Karpas-422 (cell line): ENCODE data around the gene SLC7A7. TPM values are rescaled to one million over a fixed set of nuclear protein-coding genes. Genes with fewer than 3 reads are reported as not detected.

ENCODE experiments used
- DNase-seq: peaks from one replicate; pipeline ENCODE4 v3.0.0-alpha.2; 2015
- H2AFZ ChIP-seq: fragments of 200-600 bp; sonication (generic); 2 replicates; pipeline ENCODE4 v1.6.1; 2014; ENCODE audit warnings: antibody characterized with exemption, low read length, mixed read lengths
- H3K27ac ChIP-seq: fragments of 200-600 bp; sonication (generic); 2 replicates; pipeline ENCODE4 v1.5.1; 2014; ENCODE audit warnings: mild to moderate bottlenecking, low read length, moderate library complexity
- H3K27me3 ChIP-seq: fragments of 200-600 bp; sonication (generic); 2 replicates; pipeline ENCODE4 v1.6.1; 2014; ENCODE audit warnings: low read length, mixed read lengths
- H3K36me3 ChIP-seq: fragments of 200-600 bp; sonication (generic); 2 replicates; pipeline ENCODE4 v1.6.1; 2014; ENCODE audit warnings: low read length, mixed read lengths; ENCODE audit not compliant: insufficient read depth
- H3K4me1 ChIP-seq: fragments of 200-600 bp; sonication (generic); 2 replicates; pipeline ENCODE4 v1.6.1; 2014; ENCODE audit warnings: mild to moderate bottlenecking, low read length, mixed read lengths
- H3K4me2 ChIP-seq: fragments of 200-600 bp; sonication (generic); 2 replicates; pipeline ENCODE4 v1.6.1; 2014; ENCODE audit warnings: low read length, low read depth, mild to moderate bottlenecking; ENCODE audit not compliant: poor library complexity, severe bottlenecking
- H3K4me3 ChIP-seq: fragments of 200-600 bp; sonication (generic); 2 replicates; pipeline ENCODE4 v1.5.1; 2014; ENCODE audit warnings: mild to moderate bottlenecking, antibody characterized with exemption, low read length, mixed read lengths
- H3K79me2 ChIP-seq: fragments of 200-600 bp; sonication (generic); 2 replicates; pipeline ENCODE4 v1.6.1; 2014; ENCODE audit warnings: mild to moderate bottlenecking, low read length, mixed read lengths
- H3K9ac ChIP-seq: fragments of 200-600 bp; sonication (generic); 2 replicates; pipeline ENCODE4 v1.6.0; 2014; ENCODE audit warnings: low read length
- H3K9me2 ChIP-seq: fragments of 200-600 bp; sonication (generic), shearing (Covaris generic); replicated peaks from 2 replicates; pipeline ENCODE4 v1.6.0; 2014; ENCODE audit warnings: mild to moderate bottlenecking, low read length, moderate library complexity; ENCODE audit not compliant: insufficient read depth
- H3K9me3 ChIP-seq: fragments of 300-700, 200-600 bp; sonication (generic); 2 replicates; pipeline ENCODE4 v1.6.1; 2014; ENCODE audit warnings: low read length, mixed read lengths
- H4K20me1 ChIP-seq: fragments of 200-600 bp; sonication (generic); 2 replicates; pipeline ENCODE4 v1.6.1; 2014; ENCODE audit warnings: mild to moderate bottlenecking, antibody characterized with exemption, low read length, low read depth; ENCODE audit not compliant: insufficient read depth
- total RNA-seq: library from RNA; depleted of rRNA; stranded (reverse); fragments of >200 nt; shearing (Covaris generic); gene quantifications from 2 replicates; pipeline ENCODE4 v1.2.3, GENCODE V29; 2014; ENCODE audit warnings: low replicate concordance

The SLC7A7 gene
- total RNA-seq, 1 experiment from 2014 or later: 3.5 TPM

DNA sequence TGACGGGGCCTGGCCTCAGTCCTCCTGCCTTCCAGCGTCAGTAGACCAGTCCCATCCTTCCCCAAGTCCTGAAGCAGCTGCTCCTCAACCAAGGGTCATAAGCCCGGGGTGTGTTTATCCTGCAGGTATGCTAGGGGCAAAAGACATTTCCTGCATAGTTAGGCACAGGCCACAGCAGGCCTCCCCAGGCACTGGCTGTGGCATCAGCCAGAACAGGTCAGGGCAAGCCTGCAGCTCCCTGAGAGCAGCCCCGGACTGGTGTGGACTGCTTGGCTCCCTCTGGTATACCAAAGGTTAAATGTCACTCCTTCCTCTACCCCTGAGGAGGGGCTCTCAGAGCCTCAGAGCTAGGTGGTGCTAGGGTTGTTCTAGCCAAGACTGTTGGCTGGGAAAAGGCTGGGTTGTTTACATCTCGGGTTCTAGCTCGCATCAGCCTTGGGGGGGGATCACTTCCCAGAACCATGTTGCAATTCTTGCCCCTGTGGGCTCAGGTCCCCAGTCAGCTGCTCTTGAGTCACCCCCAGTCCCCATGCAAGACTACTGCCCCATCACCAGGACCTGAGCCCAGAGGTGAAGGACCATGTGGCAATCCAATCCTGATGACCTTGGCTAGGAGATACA lies 24.0 kb upstream of the SLC7A7 start:
- no peaks in the 10 kb centered on the region for H3K4me1 ChIP-seq
- no peaks in the 10 kb centered on the region for H3K79me2 ChIP-seq
- H3K9ac ChIP-seq: no peak overlapping the region
- no peak overlapping the region for H2AFZ ChIP-seq
- no peaks in the 10 kb centered on the region for H3K9me3 ChIP-seq
- H4K20me1 ChIP-seq: no peaks in the 10 kb centered on the region
- H3K4me3 ChIP-seq: no peak overlapping the region
- no peak overlapping the region for H3K27ac ChIP-seq
- no peaks in the 10 kb centered on the region for H3K9me2 ChIP-seq
- no peak for DNase-seq
- no peaks in the 10 kb centered on the region for H3K27me3 ChIP-seq
- H3K36me3 ChIP-seq: peaks cover under 1% of the 10 kb centered on the region; the same call in 1 of the 2 replicates
- no peak overlapping the region for H3K4me2 ChIP-seq

DNA sequence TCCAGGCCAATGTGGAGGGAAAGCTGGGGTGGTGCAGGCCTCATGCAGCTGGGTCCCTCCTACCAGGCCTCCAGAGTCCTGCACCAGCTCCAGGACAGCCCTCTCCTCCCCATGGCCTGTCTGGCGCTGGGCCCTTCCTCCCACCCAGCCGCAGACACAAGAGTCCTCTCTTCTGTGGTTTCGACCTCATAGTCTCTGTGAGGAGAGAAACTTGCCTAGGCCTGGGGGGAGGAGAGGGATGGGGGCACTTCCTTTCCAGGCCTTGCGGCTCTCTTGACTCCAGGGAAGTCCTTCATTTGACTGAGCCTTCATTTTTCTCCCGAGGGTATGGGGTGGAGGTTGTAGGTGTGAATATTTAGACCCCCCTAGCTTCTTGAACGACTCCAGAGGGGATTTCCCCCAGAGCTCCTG lies 23.4 kb upstream of the SLC7A7 start:
- Histone ChIP-seq H3K27me3 (no peaks in the 10 kb centered on the region), H3K9ac (no peak overlapping the region), H4K20me1 (no peaks in the 10 kb centered on the region), H2AFZ (no peak overlapping the region), H3K27ac (no peak overlapping the region), H3K9me2 (no peaks in the 10 kb centered on the region), H3K79me2 (no peaks in the 10 kb centered on the region), H3K4me2 (no peak overlapping the region), H3K4me3 (no peak overlapping the region), H3K9me3 (no peaks in the 10 kb centered on the region), H3K36me3 (peaks cover 6% of the 10 kb centered on the region; the same call in 1 of the 2 replicates), H3K4me1 (no peaks in the 10 kb centered on the region)
- no peak for DNase-seq

DNA sequence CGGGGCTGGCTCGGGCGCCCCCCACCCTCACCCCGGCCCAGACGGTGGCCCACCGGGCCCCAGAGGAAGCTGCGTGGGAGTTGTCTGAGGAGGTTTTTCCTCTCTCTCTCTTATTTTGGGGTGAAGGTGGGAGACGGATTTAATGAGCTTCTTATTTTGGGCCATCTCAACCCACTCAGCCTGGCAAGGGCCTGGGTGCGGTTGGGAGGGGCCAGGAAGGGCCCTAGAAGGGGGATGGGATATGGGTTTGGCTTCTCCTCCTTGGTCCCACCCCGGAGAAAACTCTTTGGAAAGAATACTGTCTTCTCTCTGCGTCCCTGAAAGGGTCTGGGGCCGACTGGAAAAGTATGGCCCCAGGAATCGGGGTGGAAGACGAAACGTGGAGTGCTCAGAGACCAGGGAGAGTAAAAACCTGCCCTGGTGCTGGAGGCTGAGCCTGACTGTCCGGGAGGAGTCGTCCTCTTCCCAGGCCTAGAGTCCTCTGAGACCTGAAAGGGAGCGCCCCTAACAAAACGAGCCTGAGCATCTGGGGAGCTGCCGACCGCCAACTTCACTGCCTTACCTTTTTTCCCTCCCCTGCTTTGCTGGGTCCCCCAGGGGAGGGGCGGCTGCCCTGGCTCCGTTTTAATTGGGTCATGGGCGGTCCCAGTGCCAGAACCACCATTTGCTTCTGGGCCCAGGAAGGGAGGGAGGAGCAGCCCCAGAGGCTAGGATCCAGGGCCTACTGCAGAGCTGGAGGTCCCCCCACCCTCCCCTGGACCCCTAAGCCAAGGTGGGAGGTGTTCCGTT lies 22.7 kb upstream of the SLC7A7 start:
- Histone ChIP-seq H3K4me3 (no peak overlapping the region), H3K4me2 (no peak overlapping the region), H2AFZ (no peak overlapping the region)

DNA sequence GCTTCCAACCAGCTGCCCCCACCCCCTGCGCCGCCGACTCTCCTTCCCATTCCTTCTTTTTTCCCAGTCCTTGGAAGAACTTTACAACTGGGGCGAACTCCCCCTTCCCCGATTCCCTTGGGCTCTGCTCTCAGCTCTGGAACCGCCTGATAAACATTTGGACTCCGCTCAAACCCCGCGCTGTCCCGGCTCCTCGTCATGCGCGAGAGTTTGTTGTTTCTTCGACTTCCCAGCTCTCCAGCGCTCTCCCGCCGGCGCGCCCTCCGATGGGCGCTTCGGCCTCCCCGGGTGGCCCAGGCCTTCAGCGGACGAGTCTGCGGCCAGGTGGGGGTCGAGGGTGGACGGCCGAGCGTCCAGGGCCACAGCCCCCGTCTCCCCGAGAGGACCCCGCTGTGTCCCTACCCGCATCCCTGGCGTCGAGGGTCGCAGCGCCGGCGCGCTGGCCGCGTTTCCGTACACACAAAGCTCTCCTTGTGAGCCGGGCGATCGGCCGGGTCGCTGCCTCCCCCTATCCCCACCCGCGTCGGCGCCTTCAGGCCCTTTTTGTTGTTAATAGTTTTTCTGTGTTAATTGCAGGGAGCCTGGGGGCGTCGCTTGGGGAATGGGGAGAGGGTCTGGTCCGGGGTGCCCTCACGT lies 22.0 kb upstream of the SLC7A7 start:
- no peaks in the 10 kb centered on the region for H3K9me2 ChIP-seq
- DNase-seq: no peak
- no peak overlapping the region for H3K27ac ChIP-seq
- no peaks in the 10 kb centered on the region for H4K20me1 ChIP-seq
- no peak overlapping the region for H3K9ac ChIP-seq
- no peak overlapping the region for H3K4me3 ChIP-seq
- no peaks in the 10 kb centered on the region for H3K79me2 ChIP-seq
- no peaks in the 10 kb centered on the region for H3K4me1 ChIP-seq
- no peak overlapping the region for H3K4me2 ChIP-seq
- peaks cover 11% of the 10 kb centered on the region; the same call in 1 of the 2 replicates for H3K36me3 ChIP-seq
- H3K27me3 ChIP-seq: no peaks in the 10 kb centered on the region
- no peak overlapping the region for H2AFZ ChIP-seq
- no peaks in the 10 kb centered on the region for H3K9me3 ChIP-seq

More for the DNA sequence above, 22.7 kb upstream of the SLC7A7 start:
- H4K20me1 ChIP-seq: no peaks in the 10 kb centered on the region
- no peak overlapping the region for H3K9ac ChIP-seq
- no peaks in the 10 kb centered on the region for H3K79me2 ChIP-seq
- peaks cover 11% of the 10 kb centered on the region; the same call in 1 of the 2 replicates for H3K36me3 ChIP-seq
- no peaks in the 10 kb centered on the region for H3K27me3 ChIP-seq
- no peak overlapping the region for H3K27ac ChIP-seq
- no peaks in the 10 kb centered on the region for H3K9me2 ChIP-seq
- no peak for DNase-seq
- no peaks in the 10 kb centered on the region for H3K9me3 ChIP-seq
- no peaks in the 10 kb centered on the region for H3K4me1 ChIP-seq

DNA sequence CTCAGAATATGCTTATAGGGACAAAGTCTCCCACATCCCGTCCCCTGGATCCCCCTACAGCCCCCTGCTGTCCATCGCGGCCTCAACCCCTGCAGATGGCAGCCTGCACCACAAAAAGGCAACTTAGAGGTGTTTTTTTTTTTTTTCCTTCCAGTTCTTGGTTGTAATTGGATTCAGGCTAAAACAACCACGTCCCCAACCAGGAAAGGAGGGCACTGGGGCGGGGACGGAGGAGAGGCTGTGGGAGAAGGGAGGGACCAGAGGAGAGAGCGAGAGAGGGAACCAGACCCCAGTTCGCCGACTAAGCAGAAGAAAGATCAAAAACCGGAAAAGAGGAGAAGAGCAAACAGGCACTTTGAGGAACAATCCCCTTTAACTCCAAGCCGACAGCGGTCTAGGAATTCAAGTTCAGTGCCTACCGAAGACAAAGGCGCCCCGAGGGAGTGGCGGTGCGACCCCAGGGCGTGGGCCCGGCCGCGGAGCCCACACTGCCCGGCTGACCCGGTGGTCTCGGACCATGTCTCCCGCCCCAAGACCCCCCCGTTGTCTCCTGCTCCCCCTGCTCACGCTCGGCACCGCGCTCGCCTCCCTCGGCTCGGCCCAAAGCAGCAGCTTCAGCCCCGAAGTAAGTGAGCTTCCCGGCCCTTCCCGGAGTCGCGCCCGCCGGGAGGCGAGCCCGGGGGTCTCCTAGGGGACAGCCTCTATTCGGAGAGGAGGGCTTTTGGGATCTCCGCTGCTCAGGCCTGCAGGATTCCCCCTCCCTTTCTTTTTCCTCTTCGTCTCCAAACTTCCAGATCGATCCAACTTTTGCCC lies 21.3 kb upstream of the SLC7A7 start, which contains the start of gene MMP14:
Gene MMP14 (plus strand): TSS at position 285 of the 813 bp plus-strand sequence. CDS start 233 bp downstream, at position 518.
- peaks cover 13% of the 10 kb centered on the region; the same call in 1 of the 2 replicates for H3K36me3 ChIP-seq
- no peak within 1 kb of the TSS for H3K4me2 ChIP-seq
- no peaks in the 10 kb centered on the region for H3K27me3 ChIP-seq
- H3K79me2 ChIP-seq: peaks cover 2% of the 10 kb centered on the region
- no peaks in the 10 kb centered on the region for H3K9me3 ChIP-seq
- no peak within 1 kb of the TSS for H3K4me3 ChIP-seq
- H4K20me1 ChIP-seq: no peaks in the 10 kb centered on the region
- DNase-seq: no peak
- H3K9me2 ChIP-seq: no peaks in the 10 kb centered on the region
- no peak within 1 kb of the TSS for H3K9ac ChIP-seq
- no peak within 1 kb of the TSS for H3K27ac ChIP-seq
- no peak within 1 kb of the TSS for H2AFZ ChIP-seq
- H3K4me1 ChIP-seq: no peaks in the 10 kb centered on the region; the same call in 1 of the 2 replicates

DNA sequence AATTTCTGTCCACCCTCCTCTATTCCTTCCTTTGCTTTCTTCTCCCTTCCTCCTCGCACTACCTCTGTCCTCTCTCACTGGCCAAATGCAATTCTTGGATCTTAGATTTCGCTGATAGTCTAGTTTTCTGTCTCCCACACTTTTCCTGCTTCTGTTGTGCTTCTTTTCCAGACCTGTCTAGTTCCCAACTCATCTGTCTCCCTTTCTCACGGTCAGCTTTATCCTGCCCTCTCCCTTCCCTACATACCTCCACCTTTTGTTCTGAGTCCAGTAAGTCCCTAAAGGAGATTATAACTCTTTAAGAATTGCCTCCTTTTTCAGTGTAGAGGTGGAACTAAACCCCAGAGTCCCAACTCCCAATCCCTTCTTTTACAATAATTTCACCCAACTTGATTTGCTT lies 20.3 kb upstream of the SLC7A7 start:
- H3K4me1 ChIP-seq: peaks cover 8% of the 10 kb centered on the region
- no peak overlapping the region for H3K4me3 ChIP-seq
- no peak overlapping the region for H3K4me2 ChIP-seq
- DNase-seq: no peak
- no peaks in the 10 kb centered on the region for H4K20me1 ChIP-seq
- no peaks in the 10 kb centered on the region for H3K9me2 ChIP-seq
- no peak overlapping the region for H2AFZ ChIP-seq
- H3K27ac ChIP-seq: no peak overlapping the region
- H3K36me3 ChIP-seq: peaks cover 15% of the 10 kb centered on the region; the same call in 1 of the 2 replicates
- H3K27me3 ChIP-seq: no peaks in the 10 kb centered on the region
- H3K9ac ChIP-seq: no peak overlapping the region
- peaks cover 12% of the 10 kb centered on the region for H3K79me2 ChIP-seq
- H3K9me3 ChIP-seq: no peaks in the 10 kb centered on the region

DNA sequence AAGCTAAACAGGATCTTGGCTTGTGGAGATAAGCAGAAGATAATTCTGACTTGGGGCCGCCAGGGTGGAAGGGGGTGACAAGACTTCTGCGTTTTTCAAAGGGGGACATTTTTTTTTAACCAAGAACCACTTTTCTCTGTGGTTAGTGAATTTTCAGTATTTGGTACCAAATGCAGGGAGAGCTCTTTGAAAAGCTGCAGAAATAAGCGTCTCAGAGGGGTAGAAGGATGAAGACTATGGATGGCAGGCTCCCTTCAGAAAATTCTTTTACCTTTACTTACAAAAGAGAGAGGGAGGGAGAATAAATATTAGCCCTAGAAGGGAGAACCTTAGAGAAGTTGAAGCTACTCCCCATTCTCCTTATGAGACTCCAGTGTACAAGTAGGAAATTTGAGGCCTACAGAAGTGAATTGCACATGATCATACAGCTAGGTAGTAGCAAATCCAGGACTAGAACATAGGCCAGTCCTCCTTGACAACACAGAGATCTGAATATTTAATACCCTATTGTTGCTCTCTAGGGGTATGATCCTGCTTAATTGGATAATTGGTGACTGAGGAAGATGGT lies 15.3 kb upstream of the SLC7A7 start:
- H3K9ac ChIP-seq: peak overlapping the region; percentile 81
- peaks cover 20% of the 10 kb centered on the region for H3K79me2 ChIP-seq
- DNase-seq: no peak
- H3K4me3 ChIP-seq: peak overlapping the region; percentile 87
- H3K9me2 ChIP-seq: no peaks in the 10 kb centered on the region
- H3K27ac ChIP-seq: 0 out of 2 replicates have a peak overlapping the region, but pooled peaks have one; percentile 16
- peaks cover 15% of the 10 kb centered on the region; the same call in 1 of the 2 replicates for H3K36me3 ChIP-seq
- H2AFZ ChIP-seq: no peak overlapping the region; the same call in 1 of the 2 replicates
- peaks cover 19% of the 10 kb centered on the region for H3K4me1 ChIP-seq
- H4K20me1 ChIP-seq: no peaks in the 10 kb centered on the region
- peak overlapping the region; percentile 90 for H3K4me2 ChIP-seq
- H3K27me3 ChIP-seq: no peaks in the 10 kb centered on the region
- H3K9me3 ChIP-seq: no peaks in the 10 kb centered on the region
